Measurements from ENCODE around the gene LYVE1.

- TF ChIP-seq CTCF (IDR thresholded peaks at IDR 0.05) = no peak
- no peak for TF ChIP-seq EP300 (IDR thresholded peaks at IDR 0.05)
- TF ChIP-seq POLR2A (IDR thresholded peaks at IDR 0.05) = no peak
Observed at GRCh38 chr11:10591741-10592140, 23.3 kb upstream of the LYVE1 start.
